C4-2B (cell line): ENCODE results near the gene BAHCC1.

Source experiments
- CTCF ChIP-seq: fragments of 450-650 bp; conservative IDR thresholded peaks from 2 replicates; pipeline ENCODE4 v1.5.1; 2017; ENCODE audit warnings: mild to moderate bottlenecking
- ZFX ChIP-seq: fragments of 450-650 bp; IDR thresholded peaks from 2 replicates; pipeline ENCODE4 v1.6.1; 2017

- TF ChIP-seq CTCF, result no peak
- no peak for TF ChIP-seq ZFX
These were observed 18.4 kb downstream of the BAHCC1 start for GRCh38 chr17:81413497-81414135.
